ENCODE data around the gene TSR2.

Gene TSR2

GRCh38 chrX:54423161-54423888 lies 16.9 kb upstream of the TSR2 start:
- TF ChIP-seq ZNF19 (tag by site-specific recombination; IDR thresholded peaks at IDR 0.05; ENCODE audit: low read depth) (no peak), ZFHX2 (tag by site-specific recombination; conservative IDR thresholded peaks at IDR 0.05) (no peak)
- no peak overlapping the region for H3K27ac ChIP-seq (ENCODE audit: extremely low read depth, low read depth, low read length)
- H3K4me1 ChIP-seq (ENCODE audit: control insufficient read depth, insufficient read depth, low read length), result no peaks in the 10 kb centered on the region
- POLR2A ChIA-PET, result no interaction called here
- CTCF ChIA-PET, result interaction anchor here (0.5 to 1.0 kb wide), 3 partner anchors 13 to 532 kb away, joined by 3 to 6 read pairs (median 3); no protein-coding TSS in a partner anchor
- no peaks in the 10 kb centered on the region for H3K9me3 ChIP-seq (ENCODE audit: control insufficient read depth, insufficient read depth, low read depth, low read length)
- H3K36me3 ChIP-seq (ENCODE audit: control insufficient read depth in 2 of 2, insufficient read depth in 1 of 2, low read length in 2 of 2), result no peaks in the 10 kb centered on the region
- H3K4me3 ChIP-seq (ENCODE audit: low read depth, low read length), result no peak overlapping the region

DNA sequence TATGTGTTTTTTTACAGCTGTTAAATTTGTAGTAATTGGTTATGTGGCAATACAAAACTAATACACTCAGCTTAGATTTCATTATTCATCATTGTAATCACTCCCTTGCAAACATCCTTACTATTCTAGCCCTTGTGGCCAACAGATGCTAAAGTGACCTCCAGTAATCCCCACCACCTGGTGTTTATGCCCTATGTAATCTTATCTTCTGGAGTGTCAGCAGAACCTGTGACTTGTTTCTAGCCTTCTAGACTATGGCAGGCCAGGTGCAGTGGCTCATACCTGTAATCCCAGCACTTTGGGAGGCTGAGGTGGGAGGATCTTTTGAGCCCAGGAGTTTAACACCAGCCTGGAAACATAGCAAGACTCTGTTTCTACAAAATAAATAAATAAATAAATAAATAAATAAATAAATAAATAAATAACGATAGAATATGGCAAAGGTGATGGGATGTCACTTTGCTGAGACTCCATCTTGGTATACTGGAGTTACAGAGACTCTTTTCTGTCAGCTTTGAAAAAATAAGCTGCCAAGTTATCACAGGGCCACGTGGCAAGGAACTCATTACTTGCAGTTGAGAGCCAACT lies 12.3 kb upstream of the TSR2 start:
- ChIA-PET POLR2A (no interaction called here), CTCF (interaction anchor here (0.6 kb wide), 2 partner anchors 12 to 549 kb away, joined by 3 to 4 read pairs; no protein-coding TSS in a partner anchor)
- Histone ChIP-seq H3K27ac (ENCODE audit: extremely low read depth, low read depth, low read length) (no peak overlapping the region), H3K4me1 (ENCODE audit: control insufficient read depth, insufficient read depth, low read length) (no peaks in the 10 kb centered on the region), H3K9me3 (ENCODE audit: control insufficient read depth, insufficient read depth, low read depth, low read length) (no peaks in the 10 kb centered on the region), H3K36me3 (ENCODE audit: control insufficient read depth in 2 of 2, insufficient read depth in 1 of 2, low read length in 2 of 2) (no peaks in the 10 kb centered on the region), H3K4me3 (ENCODE audit: low read depth, low read length) (no peak overlapping the region)
- TF ChIP-seq ZBTB20 (tag by site-specific recombination; IDR thresholded peaks at IDR 0.05) (no peak), ZNF791 (tag by site-specific recombination; IDR thresholded peaks at IDR 0.05) (peak; percentile 56; the same call in 1 of the 2 replicates), ZNF341 (tag by site-specific recombination; IDR thresholded peaks at IDR 0.05; ENCODE audit: low read depth) (peak; percentile 20; the same call in 1 of the 2 replicates), ZNF354C (tag by site-specific recombination; IDR thresholded peaks at IDR 0.05; ENCODE audit: borderline replicate concordance, low read depth) (0 out of 2 replicates have a peak, but pooled peaks have one; percentile 81), KLF1 (tag by site-specific recombination; IDR thresholded peaks at IDR 0.05) (no peak), ZNF24 (tag by site-specific recombination; IDR thresholded peaks at IDR 0.05) (no peak), ZNF311 (tag by site-specific recombination; IDR thresholded peaks at IDR 0.05; ENCODE audit: borderline replicate concordance) (no peak), BCL11B (tag by site-specific recombination; IDR thresholded peaks at IDR 0.05; ENCODE audit: low read depth) (no peak), ZNF777 (tag by site-specific recombination; IDR thresholded peaks at IDR 0.05; ENCODE audit: borderline replicate concordance) (no peak), ZNF426 (tag by site-specific recombination; IDR thresholded peaks at IDR 0.05) (peak; percentile 93), ZNF548 (tag by site-specific recombination; IDR thresholded peaks at IDR 0.05) (no peak), ZBTB48 (tag by site-specific recombination; IDR thresholded peaks at IDR 0.05) (no peak), GFI1B (tag by site-specific recombination; IDR thresholded peaks at IDR 0.05) (0 out of 2 replicates have a peak, but pooled peaks have one; percentile 17), ZBTB6 (tag by site-specific recombination; IDR thresholded peaks at IDR 0.05) (no peak), ZNF707 (tag by site-specific recombination; IDR thresholded peaks at IDR 0.05) (no peak), PATZ1 (tag by site-specific recombination; IDR thresholded peaks at IDR 0.05) (no peak), ZNF514 (tag by site-specific recombination; IDR thresholded peaks at IDR 0.05) (0 out of 2 replicates have a peak, but pooled peaks have one; percentile 40), ZNF214 (tag by site-specific recombination; IDR thresholded peaks at IDR 0.05; ENCODE audit: borderline replicate concordance) (no peak), ZNF530 (tag by site-specific recombination; IDR thresholded peaks at IDR 0.05; ENCODE audit: low read depth) (peak; percentile 51; the same call in 1 of the 2 replicates)
- TF ChIP-seq, protein P1, sequence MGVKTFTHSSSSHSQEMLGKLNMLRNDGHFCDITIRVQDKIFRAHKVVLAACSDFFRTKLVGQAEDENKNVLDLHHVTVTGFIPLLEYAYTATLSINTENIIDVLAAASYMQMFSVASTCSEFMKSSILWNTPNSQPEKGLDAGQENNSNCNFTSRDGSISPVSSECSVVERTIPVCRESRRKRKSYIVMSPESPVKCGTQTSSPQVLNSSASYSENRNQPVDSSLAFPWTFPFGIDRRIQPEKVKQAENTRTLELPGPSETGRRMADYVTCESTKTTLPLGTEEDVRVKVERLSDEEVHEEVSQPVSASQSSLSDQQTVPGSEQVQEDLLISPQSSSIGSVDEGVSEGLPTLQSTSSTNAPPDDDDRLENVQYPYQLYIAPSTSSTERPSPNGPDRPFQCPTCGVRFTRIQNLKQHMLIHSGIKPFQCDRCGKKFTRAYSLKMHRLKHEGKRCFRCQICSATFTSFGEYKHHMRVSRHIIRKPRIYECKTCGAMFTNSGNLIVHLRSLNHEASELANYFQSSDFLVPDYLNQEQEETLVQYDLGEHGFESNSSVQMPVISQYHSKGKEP (tag by site-specific recombination; IDR thresholded peaks at IDR 0.05), result no peak
- TF ChIP-seq, protein P2, sequence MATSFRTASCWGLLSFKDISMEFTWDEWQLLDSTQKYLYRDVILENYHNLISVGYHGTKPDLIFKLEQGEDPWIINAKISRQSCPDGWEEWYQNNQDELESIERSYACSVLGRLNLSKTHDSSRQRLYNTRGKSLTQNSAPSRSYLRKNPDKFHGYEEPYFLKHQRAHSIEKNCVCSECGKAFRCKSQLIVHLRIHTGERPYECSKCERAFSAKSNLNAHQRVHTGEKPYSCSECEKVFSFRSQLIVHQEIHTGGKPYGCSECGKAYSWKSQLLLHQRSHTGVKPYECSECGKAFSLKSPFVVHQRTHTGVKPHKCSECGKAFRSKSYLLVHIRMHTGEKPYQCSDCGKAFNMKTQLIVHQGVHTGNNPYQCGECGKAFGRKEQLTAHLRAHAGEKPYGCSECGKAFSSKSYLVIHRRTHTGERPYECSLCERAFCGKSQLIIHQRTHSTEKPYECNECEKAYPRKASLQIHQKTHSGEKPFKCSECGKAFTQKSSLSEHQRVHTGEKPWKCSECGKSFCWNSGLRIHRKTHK (tag by site-specific recombination; IDR thresholded peaks at IDR 0.05), result no peak
- TF ChIP-seq, protein P3, sequence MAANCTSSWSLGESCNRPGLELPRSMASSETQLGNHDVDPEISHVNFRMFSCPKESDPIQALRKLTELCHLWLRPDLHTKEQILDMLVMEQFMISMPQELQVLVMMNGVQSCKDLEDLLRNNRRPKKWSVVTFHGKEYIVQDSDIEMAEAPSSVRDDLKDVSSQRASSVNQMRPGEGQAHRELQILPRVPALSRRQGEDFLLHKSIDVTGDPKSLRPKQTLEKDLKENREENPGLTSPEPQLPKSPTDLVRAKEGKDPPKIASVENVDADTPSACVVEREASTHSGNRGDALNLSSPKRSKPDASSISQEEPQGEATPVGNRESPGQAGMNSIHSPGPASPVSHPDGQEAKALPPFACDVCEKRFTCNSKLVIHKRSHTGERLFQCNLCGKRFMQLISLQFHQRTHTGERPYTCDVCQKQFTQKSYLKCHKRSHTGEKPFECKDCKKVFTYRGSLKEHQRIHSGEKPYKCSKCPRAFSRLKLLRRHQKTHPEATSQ (tag by site-specific recombination; IDR thresholded peaks at IDR 0.05), result no peak
